Measurements from ENCODE around the gene OLR1.
"Not testable (repeated sequence)": the region's sequence is repeated elsewhere in the genome, so short reads cannot be mapped to it uniquely, and the experiment has no call there.

Gene OLR1

DNA sequence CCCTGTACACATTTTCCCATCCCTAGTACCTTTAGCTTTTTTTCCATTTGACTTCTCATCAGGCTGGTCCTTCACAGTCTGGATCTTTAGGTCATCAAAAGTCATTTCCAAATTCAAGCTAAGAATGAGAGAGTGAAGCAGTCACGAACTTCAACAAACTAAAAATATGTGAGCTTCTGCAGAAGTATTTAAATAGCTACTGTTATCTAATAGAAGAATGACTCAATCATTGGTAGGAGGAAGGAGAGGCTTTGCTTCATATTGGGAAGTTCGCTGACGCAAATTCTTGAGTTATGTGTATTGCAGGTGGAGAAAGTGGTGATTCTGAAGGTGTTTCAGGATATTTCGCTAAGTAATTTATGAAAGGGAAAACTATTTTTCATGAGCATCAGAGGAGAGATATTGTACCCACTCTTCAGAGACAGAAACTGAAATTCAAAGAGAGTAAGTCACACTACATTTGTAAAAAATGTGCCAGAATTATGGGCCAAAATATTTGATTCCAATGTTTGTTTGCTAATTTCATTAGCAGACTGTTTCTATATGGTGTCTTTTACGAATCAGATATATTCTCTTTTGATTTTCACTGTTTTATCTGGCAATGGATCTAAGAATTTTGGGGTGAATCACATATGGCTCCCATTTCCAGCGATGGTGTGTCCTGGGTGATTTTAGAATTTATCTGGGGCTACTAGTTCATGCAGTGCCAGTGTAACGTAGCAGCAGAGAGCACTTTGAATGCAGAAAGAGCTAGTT is at the start of gene OLR1:
Gene OLR1, minus strand, starts transcription at position 160 of the 756 bp plus-strand sequence. Its CDS starts 55 bp downstream, at position 105.
- H3K27ac ChIP-seq (ENCODE audit: low read length) = no peak within 1 kb of the TSS
- no peaks in the 10 kb centered on the region for H3K36me3 ChIP-seq (replicated peaks; ENCODE audit: insufficient read depth, low read length)
- no peaks in the 10 kb centered on the region for H3F3A ChIP-seq (ENCODE audit: insufficient read depth, low read length)
- no peaks in the 10 kb centered on the region for H3K79me2 ChIP-seq (ENCODE audit: low read length)
- H4K20me1 ChIP-seq (ENCODE audit: insufficient read depth, low read length) = no peaks in the 10 kb centered on the region
- no peaks in the 10 kb centered on the region for H3K9me3 ChIP-seq (replicated peaks; ENCODE audit: insufficient read depth, low read length)
- H3K9ac ChIP-seq (ENCODE audit: low read length) = no peak within 1 kb of the TSS
- DNase-seq = no peak
- H3K4me1 ChIP-seq (ENCODE audit: low read length) = no peaks in the 10 kb centered on the region
- no peaks in the 10 kb centered on the region for H3K9me2 ChIP-seq (replicated peaks; ENCODE audit: insufficient read depth, low read length)
- H2AFZ ChIP-seq (ENCODE audit: low read length) = no peak within 1 kb of the TSS
- no peaks in the 10 kb centered on the region for H3K27me3 ChIP-seq (replicated peaks; ENCODE audit: insufficient read depth, low read length)
- TF ChIP-seq, protein P1, sequence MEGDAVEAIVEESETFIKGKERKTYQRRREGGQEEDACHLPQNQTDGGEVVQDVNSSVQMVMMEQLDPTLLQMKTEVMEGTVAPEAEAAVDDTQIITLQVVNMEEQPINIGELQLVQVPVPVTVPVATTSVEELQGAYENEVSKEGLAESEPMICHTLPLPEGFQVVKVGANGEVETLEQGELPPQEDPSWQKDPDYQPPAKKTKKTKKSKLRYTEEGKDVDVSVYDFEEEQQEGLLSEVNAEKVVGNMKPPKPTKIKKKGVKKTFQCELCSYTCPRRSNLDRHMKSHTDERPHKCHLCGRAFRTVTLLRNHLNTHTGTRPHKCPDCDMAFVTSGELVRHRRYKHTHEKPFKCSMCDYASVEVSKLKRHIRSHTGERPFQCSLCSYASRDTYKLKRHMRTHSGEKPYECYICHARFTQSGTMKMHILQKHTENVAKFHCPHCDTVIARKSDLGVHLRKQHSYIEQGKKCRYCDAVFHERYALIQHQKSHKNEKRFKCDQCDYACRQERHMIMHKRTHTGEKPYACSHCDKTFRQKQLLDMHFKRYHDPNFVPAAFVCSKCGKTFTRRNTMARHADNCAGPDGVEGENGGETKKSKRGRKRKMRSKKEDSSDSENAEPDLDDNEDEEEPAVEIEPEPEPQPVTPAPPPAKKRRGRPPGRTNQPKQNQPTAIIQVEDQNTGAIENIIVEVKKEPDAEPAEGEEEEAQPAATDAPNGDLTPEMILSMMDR (IDR thresholded peaks at IDR 0.05; ENCODE audit: low read length) = no peak
- TF ChIP-seq EZH2phosphoT487 (IDR thresholded peaks at IDR 0.05; ENCODE audit: low read length) (no peak), EZH2 (optimal IDR thresholded peaks at IDR 0.05; ENCODE audit: low read depth, low read length) (no peak)
- no peak within 1 kb of the TSS for H3K4me2 ChIP-seq (ENCODE audit: low read depth, low read length)
- H3K4me3 ChIP-seq (ENCODE audit: low read length) = no peak within 1 kb of the TSS

DNA sequence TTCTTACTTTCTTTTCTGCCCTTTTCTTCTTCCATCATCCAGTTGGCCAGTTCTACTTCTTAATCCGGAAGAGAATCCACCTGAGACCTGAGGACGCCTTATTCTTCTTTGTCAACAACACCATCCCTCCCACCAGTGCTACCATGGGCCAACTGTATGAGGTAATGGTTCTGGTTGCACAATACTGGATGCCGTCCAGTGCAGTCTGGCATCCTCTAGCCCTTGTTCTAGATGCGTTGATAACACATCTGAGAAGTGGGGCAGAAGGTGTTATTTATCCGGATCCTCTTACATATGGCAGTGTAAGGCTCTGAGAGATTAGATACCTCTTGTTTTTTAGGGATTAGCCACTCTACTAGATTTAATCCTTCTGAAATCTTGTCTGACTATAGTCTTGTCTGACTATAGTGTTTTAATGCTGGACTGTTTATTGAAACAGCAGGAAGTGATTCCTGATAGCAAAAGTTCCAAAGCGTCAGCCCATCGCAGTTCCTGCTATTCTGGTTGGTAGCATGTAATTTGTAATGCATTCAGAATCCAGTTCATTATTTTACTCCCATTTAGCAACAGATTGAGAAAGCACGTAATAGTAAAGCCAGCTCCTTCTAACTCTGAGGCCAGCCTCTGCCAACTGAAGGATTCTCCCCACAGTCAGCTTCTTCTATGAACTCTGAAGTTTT is 48.6 kb upstream of the OLR1 start:
- Histone ChIP-seq H4K20me1 (ENCODE audit: insufficient read depth, low read length) (no peaks in the 10 kb centered on the region), H3F3A (ENCODE audit: insufficient read depth, low read length) (no peaks in the 10 kb centered on the region), H3K27me3 (replicated peaks; ENCODE audit: insufficient read depth, low read length) (no peaks in the 10 kb centered on the region), H3K9me2 (replicated peaks; ENCODE audit: insufficient read depth, low read length) (no peaks in the 10 kb centered on the region), H3K9me3 (replicated peaks; ENCODE audit: insufficient read depth, low read length) (no peaks in the 10 kb centered on the region), H3K79me2 (ENCODE audit: low read length) (no peaks in the 10 kb centered on the region), H2AFZ (ENCODE audit: low read length) (no peak overlapping the region), H3K36me3 (replicated peaks; ENCODE audit: insufficient read depth, low read length) (no peaks in the 10 kb centered on the region), H3K4me3 (ENCODE audit: low read length) (no peak overlapping the region), H3K4me1 (ENCODE audit: low read length) (peaks cover 2% of the 10 kb centered on the region; the same call in 1 of the 2 replicates), H3K27ac (ENCODE audit: low read length) (no peak overlapping the region), H3K4me2 (ENCODE audit: low read depth, low read length) (no peak overlapping the region), H3K9ac (ENCODE audit: low read length) (no peak overlapping the region)
- TF ChIP-seq, protein P1 (IDR thresholded peaks at IDR 0.05; ENCODE audit: low read length) = no peak
- TF ChIP-seq EZH2 (optimal IDR thresholded peaks at IDR 0.05; ENCODE audit: low read depth, low read length) = no peak
- TF ChIP-seq EZH2phosphoT487 (IDR thresholded peaks at IDR 0.05; ENCODE audit: low read length) = no peak
- no peak for DNase-seq

DNA sequence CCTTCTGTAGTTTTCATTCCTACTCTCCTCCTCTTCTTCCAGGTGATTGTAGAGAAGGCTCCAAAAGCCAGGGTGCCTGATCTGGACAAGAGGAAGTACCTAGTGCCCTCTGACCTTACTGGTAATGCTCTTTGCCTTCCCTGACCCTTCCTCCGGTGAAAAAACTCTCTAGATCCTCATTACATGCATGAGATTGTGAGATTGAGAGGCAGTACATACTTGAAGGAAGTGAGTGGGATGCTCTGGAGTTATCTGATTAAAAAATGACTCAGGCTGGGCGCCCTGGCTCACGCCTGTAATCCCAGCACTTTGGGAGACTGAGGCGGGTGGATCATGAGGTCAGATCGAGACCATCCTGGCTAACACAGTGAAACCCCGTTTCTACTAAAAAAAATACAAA is 46.1 kb upstream of the OLR1 start:
- H3K9ac ChIP-seq (ENCODE audit: low read length) = no peak overlapping the region
- no peak overlapping the region for H2AFZ ChIP-seq (ENCODE audit: low read length)
- H3K9me2 ChIP-seq (replicated peaks; ENCODE audit: insufficient read depth, low read length) = no peaks in the 10 kb centered on the region
- H3K9me3 ChIP-seq (replicated peaks; ENCODE audit: insufficient read depth, low read length) = no peaks in the 10 kb centered on the region
- no peak overlapping the region for H3K27ac ChIP-seq (ENCODE audit: low read length)
- no peaks in the 10 kb centered on the region for H3K36me3 ChIP-seq (replicated peaks; ENCODE audit: insufficient read depth, low read length)
- H4K20me1 ChIP-seq (ENCODE audit: insufficient read depth, low read length) = no peaks in the 10 kb centered on the region
- H3K4me3 ChIP-seq (ENCODE audit: low read length) = no peak overlapping the region
- no peak for DNase-seq
- H3K79me2 ChIP-seq (ENCODE audit: low read length) = 0 out of 2 replicates have a peak, but pooled peaks cover 7% of the 10 kb centered on the region
- no peak overlapping the region for H3K4me2 ChIP-seq (ENCODE audit: low read depth, low read length)
- TF ChIP-seq EZH2phosphoT487 (IDR thresholded peaks at IDR 0.05; ENCODE audit: low read length) (no peak), EZH2 (optimal IDR thresholded peaks at IDR 0.05; ENCODE audit: low read depth, low read length) (no peak)
- TF ChIP-seq, protein P1 (IDR thresholded peaks at IDR 0.05; ENCODE audit: low read length) = no peak
- peaks cover 10% of the 10 kb centered on the region for H3F3A ChIP-seq (ENCODE audit: insufficient read depth, low read length)
- H3K27me3 ChIP-seq (replicated peaks; ENCODE audit: insufficient read depth, low read length) = peaks cover 6% of the 10 kb centered on the region
- peaks cover 15% of the 10 kb centered on the region for H3K4me1 ChIP-seq (ENCODE audit: low read length)

DNA sequence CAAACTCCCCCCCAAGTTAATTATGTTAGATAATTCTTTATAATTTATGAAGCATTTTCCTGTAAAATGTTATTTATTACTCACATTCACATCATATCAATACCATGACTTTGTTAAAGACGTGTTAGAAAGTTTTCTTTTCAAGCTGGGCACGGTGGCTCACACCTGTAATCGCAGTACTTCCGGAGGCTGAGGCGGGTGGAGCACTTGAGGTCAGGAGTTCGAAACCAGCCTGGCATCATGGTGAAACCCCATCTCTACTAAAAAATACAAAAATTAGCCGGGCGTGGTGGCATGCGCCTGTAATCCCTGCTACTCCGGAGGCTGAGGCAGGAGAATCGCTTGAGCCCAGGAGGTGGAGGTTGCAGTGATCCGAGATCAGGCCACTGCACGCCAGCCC is 44.0 kb upstream of the OLR1 start:
- DNase-seq; H3K27me3 ChIP-seq (replicated peaks; ENCODE audit: insufficient read depth, low read length); H3K36me3 ChIP-seq (replicated peaks; ENCODE audit: insufficient read depth, low read length); H3K79me2 ChIP-seq (ENCODE audit: low read length); H3K9me2 ChIP-seq (replicated peaks; ENCODE audit: insufficient read depth, low read length); H2AFZ ChIP-seq (ENCODE audit: low read length); H3K4me2 ChIP-seq (ENCODE audit: low read depth, low read length); H3K27ac ChIP-seq (ENCODE audit: low read length); H3K4me3 ChIP-seq (ENCODE audit: low read length); H3K9ac ChIP-seq (ENCODE audit: low read length); H3K9me3 ChIP-seq (replicated peaks; ENCODE audit: insufficient read depth, low read length); H4K20me1 ChIP-seq (ENCODE audit: insufficient read depth, low read length): not testable (repeated sequence)
- H3K4me1 ChIP-seq (ENCODE audit: low read length) = peaks cover 15% of the 10 kb centered on the region
- H3F3A ChIP-seq (ENCODE audit: insufficient read depth, low read length) = peaks cover 14% of the 10 kb centered on the region
